HG03558 (cell line): Measurements from ENCODE around the gene TSR1.

ENCODE experiments used
- ATAC-seq: cut with Tn5 transposase; IDR thresholded peaks from one replicate; pipeline ENCODE4 v1.9.1; 2021; ENCODE audit warnings: moderate number of reproducible peaks; ENCODE audit not compliant: unreplicated experiment; ENCODE audit errors: extremely low read depth

TSR1 gene

DNA sequence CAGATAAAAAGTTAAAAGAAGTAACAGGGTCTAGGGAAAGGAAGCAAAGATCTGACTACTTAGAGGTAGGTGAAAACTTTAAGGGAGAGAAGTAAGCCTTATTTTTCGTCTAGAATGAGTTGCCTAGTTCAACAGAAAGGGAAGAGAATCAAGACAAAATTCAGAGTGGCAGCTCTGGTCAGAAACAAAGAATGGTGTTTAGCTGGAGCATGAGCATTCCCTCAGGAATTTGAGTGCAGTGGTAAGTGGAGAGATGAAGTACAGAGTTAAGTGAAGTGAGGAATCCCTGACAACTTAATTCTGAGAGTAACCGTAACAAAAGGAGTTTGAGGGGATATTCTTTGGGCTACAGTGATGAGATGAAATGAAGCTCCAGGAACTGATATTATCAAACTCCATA is 44.2 kb downstream of the TSR1 start:
- no peak for ATAC-seq

DNA sequence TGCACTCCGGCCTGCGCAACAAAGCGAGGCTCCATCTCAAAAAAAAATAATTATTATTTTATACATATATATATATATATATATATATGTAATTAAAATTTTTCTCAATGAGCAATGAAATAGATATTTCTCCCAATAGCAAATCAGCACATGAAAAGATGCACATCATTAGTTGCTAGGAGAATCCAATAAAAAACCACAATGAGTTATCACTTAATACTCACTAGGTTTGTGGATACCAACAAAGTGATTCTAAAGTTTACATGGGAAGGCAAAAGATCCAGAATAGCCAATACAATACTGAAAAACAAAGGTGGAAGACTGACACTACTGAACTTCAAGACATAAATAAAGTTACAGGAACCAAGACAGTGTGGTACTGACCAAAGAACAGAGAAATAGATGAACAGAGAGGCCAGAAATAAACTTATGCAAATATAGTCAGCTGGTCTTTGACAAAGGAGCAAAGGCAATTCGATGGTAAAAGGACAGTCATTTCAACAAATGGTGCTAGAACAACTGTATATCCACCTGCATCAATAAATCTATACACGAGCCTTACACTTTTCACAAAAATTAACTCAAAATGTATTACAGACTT is 46.3 kb downstream of the TSR1 start:
- no peak for ATAC-seq

DNA sequence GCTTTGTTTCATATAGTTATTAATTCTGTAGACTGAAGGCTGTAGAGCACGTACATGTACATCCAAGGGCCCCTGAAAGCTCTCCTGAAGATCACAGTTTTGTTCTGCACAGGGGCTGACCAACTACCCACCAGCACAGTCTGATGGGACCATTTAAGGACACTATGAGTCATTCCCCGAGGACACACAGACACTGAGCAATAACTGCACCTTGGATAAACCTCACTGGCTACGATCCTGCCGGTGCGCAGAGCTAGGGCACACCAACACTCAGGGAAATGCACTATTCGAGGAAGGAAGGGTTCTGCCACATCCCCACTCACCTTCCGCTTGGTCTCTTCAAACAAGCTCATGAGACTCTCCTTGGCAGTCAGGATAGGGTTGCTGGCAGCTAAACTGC is 53.0 kb downstream of the TSR1 start:
- ATAC-seq: no peak

- ATAC-seq: no peak
These were observed 53.9 kb downstream of the TSR1 start for GRCh38 chr17:2282297-2282873.

GRCh38 chr17:2279707-2280106 is 56.5 kb downstream of the TSR1 start:
- no peak for ATAC-seq

- no peak for ATAC-seq
These were observed 58.7 kb downstream of the TSR1 start for GRCh38 chr17:2277429-2278170.

- no peak for ATAC-seq
These were observed 60.5 kb downstream of the TSR1 start for GRCh38 chr17:2275722-2276121.

DNA sequence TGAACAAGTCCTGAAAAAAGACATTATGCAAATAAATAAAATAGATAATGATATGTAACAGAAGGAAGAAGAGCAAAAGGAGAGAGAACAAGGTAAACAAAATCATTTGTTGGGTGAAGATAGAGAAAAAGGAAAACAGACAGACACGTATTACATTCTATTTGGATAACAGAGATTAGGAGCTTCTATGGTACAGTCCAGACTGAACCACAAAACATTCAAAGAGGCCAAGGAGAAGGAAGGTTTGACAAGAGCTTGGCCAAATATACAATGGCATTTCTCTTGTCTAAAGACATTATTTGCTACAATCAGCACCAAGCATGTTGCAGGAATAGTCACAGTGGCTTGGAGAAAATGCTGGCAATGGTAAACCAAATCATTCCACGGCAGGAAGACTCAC is 61.8 kb downstream of the TSR1 start:
- no peak for ATAC-seq
